MM.1S (cell line): Measurements from ENCODE around the gene SRCIN1.

Experiments
- DNase-seq: peaks from one replicate; pipeline ENCODE4 v3.0.0-alpha.2; 2015
- H2AFZ ChIP-seq: fragments of 300-600 bp; sonication (generic); 2 replicates; pipeline ENCODE4 v1.6.0; 2016; ENCODE audit warnings: antibody characterized with exemption, low read length
- H3F3A ChIP-seq: fragments of 300-600 bp; sonication (generic); 2 replicates; pipeline ENCODE4 v1.6.1; 2016; ENCODE audit warnings: mild to moderate bottlenecking, antibody characterized with exemption, low read length, moderate library complexity, mixed read lengths; ENCODE audit not compliant: insufficient read depth
- H3K27ac ChIP-seq: fragments of 300-600 bp; sonication (generic); 2 replicates; pipeline ENCODE4 v1.5.1; 2016; ENCODE audit warnings: mild to moderate bottlenecking, low read length
- H3K27me3 ChIP-seq: fragments of 300-600 bp; sonication (generic); replicated peaks from 2 replicates; pipeline ENCODE4 v1.6.0; 2016; ENCODE audit warnings: low read length; ENCODE audit not compliant: insufficient read depth
- H3K36me3 ChIP-seq: fragments of 300-600 bp; sonication (generic); replicated peaks from 2 replicates; pipeline ENCODE4 v1.6.1; 2016; ENCODE audit warnings: mild to moderate bottlenecking, low read length, mixed read lengths; ENCODE audit not compliant: insufficient read depth
- H3K4me1 ChIP-seq: fragments of 300-600 bp; sonication (generic); 2 replicates; pipeline ENCODE4 v1.6.1; 2016; ENCODE audit warnings: low read length, mixed read lengths
- H3K4me2 ChIP-seq: fragments of 300-600 bp; sonication (generic); 2 replicates; pipeline ENCODE4 v1.6.0; 2016; ENCODE audit warnings: low read depth, low read length
- H3K4me3 ChIP-seq: fragments of 300-600 bp; sonication (generic); 2 replicates; pipeline ENCODE4 v1.5.1; 2016; ENCODE audit warnings: low read length, mixed read lengths
- H3K79me2 ChIP-seq: fragments of 300-600 bp; sonication (generic); 2 replicates; pipeline ENCODE4 v1.6.1; 2016; ENCODE audit warnings: mixed run types, low read length, mixed read lengths
- H3K9ac ChIP-seq: fragments of 300-600 bp; sonication (generic); 2 replicates; pipeline ENCODE4 v1.6.1; 2016; ENCODE audit warnings: low read length, mixed read lengths
- H3K9me2 ChIP-seq: fragments of 300-600 bp; sonication (generic); replicated peaks from 2 replicates; pipeline ENCODE4 v1.6.1; 2016; ENCODE audit warnings: mild to moderate bottlenecking, low read length, mixed read lengths; ENCODE audit not compliant: insufficient read depth
- H3K9me3 ChIP-seq: fragments of 300-600 bp; sonication (generic); replicated peaks from 2 replicates; pipeline ENCODE4 v1.6.1; 2016; ENCODE audit warnings: mild to moderate bottlenecking, low read length, mixed read lengths; ENCODE audit not compliant: insufficient read depth
- H4K20me1 ChIP-seq: fragments of 300-600 bp; sonication (generic); 2 replicates; pipeline ENCODE4 v1.6.1; 2016; ENCODE audit warnings: mild to moderate bottlenecking, low read length, moderate library complexity, mixed read lengths; ENCODE audit not compliant: insufficient read depth
- CTCF ChIP-seq: fragments of 300-600 bp; sonication (generic); IDR thresholded peaks from 2 replicates; pipeline ENCODE4 v1.5.1; 2016; ENCODE audit warnings: antibody characterized with exemption, low read length, mixed read lengths
- EZH2 ChIP-seq: fragments of 300-600 bp; sonication (generic); optimal IDR thresholded peaks from 2 replicates; pipeline ENCODE3; 2017; ENCODE audit warnings: low read depth, mild to moderate bottlenecking, antibody characterized with exemption, low read length, mixed read lengths
- EZH2phosphoT487 ChIP-seq: fragments of 300-600 bp; sonication (generic); IDR thresholded peaks from 2 replicates; pipeline ENCODE4 v1.6.1; 2018; ENCODE audit warnings: antibody characterized with exemption, low read length

The SRCIN1 gene

GRCh38 chr17:38549285-38549684, 56.5 kb downstream of the SRCIN1 start:
- H3K27me3 ChIP-seq, result peaks cover 62% of the 10 kb centered on the region
- no peaks in the 10 kb centered on the region for H3F3A ChIP-seq
- TF ChIP-seq EZH2phosphoT487, result no peak
- no peak for TF ChIP-seq EZH2
- no peak for TF ChIP-seq CTCF
- no peaks in the 10 kb centered on the region for H3K4me1 ChIP-seq
- no peaks in the 10 kb centered on the region for H3K9me2 ChIP-seq
- H3K36me3 ChIP-seq, result no peaks in the 10 kb centered on the region
- H3K27ac ChIP-seq, result no peak overlapping the region
- H3K9me3 ChIP-seq, result no peaks in the 10 kb centered on the region
- no peak for DNase-seq
- H2AFZ ChIP-seq, result no peak overlapping the region
- no peak overlapping the region for H3K4me3 ChIP-seq
- H3K4me2 ChIP-seq, result no peak overlapping the region
- H3K79me2 ChIP-seq, result no peaks in the 10 kb centered on the region
- H3K9ac ChIP-seq, result no peak overlapping the region
- no peaks in the 10 kb centered on the region for H4K20me1 ChIP-seq

GRCh38 chr17:38547444-38547843, 58.3 kb downstream of the SRCIN1 start:
- no peaks in the 10 kb centered on the region for H4K20me1 ChIP-seq
- no peaks in the 10 kb centered on the region for H3K9me3 ChIP-seq
- H2AFZ ChIP-seq, result no peak overlapping the region
- no peak for DNase-seq
- H3K27ac ChIP-seq, result no peak overlapping the region
- no peak overlapping the region for H3K9ac ChIP-seq
- no peaks in the 10 kb centered on the region for H3K36me3 ChIP-seq
- H3F3A ChIP-seq, result no peaks in the 10 kb centered on the region
- peaks cover 74% of the 10 kb centered on the region for H3K27me3 ChIP-seq
- H3K4me3 ChIP-seq, result no peak overlapping the region
- H3K4me2 ChIP-seq, result no peak overlapping the region
- H3K4me1 ChIP-seq, result no peaks in the 10 kb centered on the region
- H3K79me2 ChIP-seq, result no peaks in the 10 kb centered on the region
- H3K9me2 ChIP-seq, result no peaks in the 10 kb centered on the region
- TF ChIP-seq CTCF (no peak), EZH2 (no peak), EZH2phosphoT487 (no peak)

GRCh38 chr17:38546396-38546795, 59.4 kb downstream of the SRCIN1 start:
- H3K27me3 ChIP-seq, result peaks cover 79% of the 10 kb centered on the region

More at GRCh38 chr17:38546396-38546795, 59.4 kb downstream of the SRCIN1 start:
- Histone ChIP-seq H3K4me2 (no peak overlapping the region), H2AFZ (no peak overlapping the region), H3K27ac (no peak overlapping the region), H3K4me1 (no peaks in the 10 kb centered on the region), H3K79me2 (no peaks in the 10 kb centered on the region), H3K9ac (no peak overlapping the region), H3K9me3 (no peaks in the 10 kb centered on the region), H3K36me3 (no peaks in the 10 kb centered on the region), H4K20me1 (no peaks in the 10 kb centered on the region), H3F3A (no peaks in the 10 kb centered on the region), H3K9me2 (no peaks in the 10 kb centered on the region), H3K4me3 (no peak overlapping the region)
- DNase-seq, result no peak
- TF ChIP-seq EZH2phosphoT487 (no peak), EZH2 (no peak), CTCF (no peak)
